HepG2 (cell line): ENCODE data around the gene PRAMEF18. TPM values are rescaled to one million over a fixed set of nuclear protein-coding genes. Genes with fewer than 3 reads are reported as not detected.
"Not testable (repeated sequence)": the region's sequence is repeated elsewhere in the genome, so short reads cannot be mapped to it uniquely, and the experiment has no call there.

Experiments
- ATAC-seq: fragments of 200-7000 bp; cut with Tn5 transposase; 3 replicates; pipeline ENCODE4 v1.9.1; 2020; ENCODE audit warnings: mild to moderate bottlenecking, moderate library complexity
- BruUV-seq: library from RNA; stranded (reverse); fragments of 400-500 nt; replicated peaks from 2 replicates; lab custom pipeline; 2021; lab: Mats Ljungman, UMichigan
- CTCF ChIA-PET: fragments of 300-600 bp; formaldehyde crosslinking; extraction: SDS; loops from one replicate; lab custom pipeline; 2021; ENCODE audit warnings: low total read pairs, inconsistent platforms, low intra/inter-chr PET ratio; lab: Yijun Ruan, JAX
- POLR2A ChIA-PET: fragments of 350-600 bp; sonication (Branson Sonifier 250); formaldehyde crosslinking; loops from one replicate; lab custom pipeline; 2020; ENCODE audit warnings: antibody characterized with exemption, inconsistent platforms; lab: Yijun Ruan, JAX
- DNase-seq: peaks from one replicate; pipeline ENCODE4 v3.0.0-alpha.2; 2015; ENCODE audit warnings: low spot score
- FAIRE-seq: peaks from 3 replicates; lab custom pipeline; 2011; peaks lifted over from hg19 to GRCh38; lab: Jason Lieb, UNC
- H2AFZ ChIP-seq: one replicate; pipeline ENCODE4 v1.6.1; 2011; ENCODE audit warnings: low read length, inconsistent platforms
- H3K27ac ChIP-seq: fragments of 300-600 bp; 3 replicates; pipeline ENCODE4 v1.8.0; 2011; ENCODE audit warnings: mixed run types, mild to moderate bottlenecking, mixed read lengths, low read length, inconsistent platforms; ENCODE audit not compliant: insufficient read depth; ENCODE audit errors: extremely low read length
- H3K27me3 ChIP-seq, 2 experiments: fragments of 200-600 bp in 1 of 2; 2 replicates in 1 of 2; 3 replicates in 1 of 2; pipeline versions ENCODE4 v1.6.0 to v1.8.0; 2011; ENCODE audit warnings: low read length in 2 of 2, mild to moderate bottlenecking in 2 of 2, moderate library complexity in 2 of 2, inconsistent platforms in 1 of 2; ENCODE audit not compliant: insufficient read depth in 2 of 2, control insufficient read depth in 1 of 2
- H3K36me3 ChIP-seq, 2 experiments: fragments of 200-600 bp in 1 of 2; replicated peaks in 1 of 2; 2 replicates in 1 of 2; 3 replicates in 1 of 2; pipeline versions ENCODE4 v1.5.1 to v1.8.0; 2011; ENCODE audit warnings: low read length in 2 of 2, inconsistent platforms in 1 of 2; ENCODE audit not compliant: insufficient read depth in 2 of 2, control insufficient read depth in 1 of 2
- H3K4me1 ChIP-seq: 2 replicates; pipeline ENCODE4 v1.5.1; 2012; ENCODE audit warnings: low read length, inconsistent platforms; ENCODE audit not compliant: insufficient read depth
- H3K4me2 ChIP-seq: 2 replicates; pipeline ENCODE4 v1.6.0; 2011; ENCODE audit warnings: low read depth, low read length, inconsistent platforms
- H3K4me3 ChIP-seq, 3 experiments: fragments of 200-600 bp in 1 of 3; sonication (generic), shearing (Covaris generic) in 1 of 3; replicated peaks in 1 of 3; 2 replicates each; pipeline ENCODE4 v1.5.1; 2011 to 2016; ENCODE audit warnings: low read length in 3 of 3, inconsistent platforms in 2 of 3, low read depth in 2 of 3, mild to moderate bottlenecking in 2 of 3, control low read depth in 1 of 3, mixed read lengths in 1 of 3; ENCODE audit not compliant: insufficient read depth in 1 of 3
- H3K79me2 ChIP-seq: one replicate; pipeline ENCODE4 v1.6.1; 2011; ENCODE audit warnings: low read length, inconsistent platforms; ENCODE audit not compliant: insufficient read depth
- H3K9ac ChIP-seq: 2 replicates; pipeline ENCODE4 v1.6.0; 2011; ENCODE audit warnings: mild to moderate bottlenecking, low read depth, low read length, inconsistent platforms; ENCODE audit not compliant: insufficient read depth
- H3K9me3 ChIP-seq: 2 replicates; pipeline ENCODE4 v1.5.1; 2012; ENCODE audit warnings: mild to moderate bottlenecking, low read length
- H4K20me1 ChIP-seq: 2 replicates; pipeline ENCODE4 v1.6.0; 2011; ENCODE audit warnings: inconsistent platforms, mild to moderate bottlenecking, low read length, moderate library complexity; ENCODE audit not compliant: insufficient read depth
- WGBS: methylation state at CpG from one replicate; pipeline ENCODE4 v1.1.6; 2017; ENCODE audit warnings: low lambda C conversion rate; 5-methylcytosine and 5-hydroxymethylcytosine counted together
- in situ Hi-C: cut with HindIII; loops from 2 replicates; pipeline ENCODE4 v1.10.0; 2017; ENCODE audit warnings: low pct_unique_long_range_greater_than_20kb; ENCODE audit not compliant: extremely low pct_ligation_motif_present
- intact Hi-C: fragments of 100-400 bp; cut with micrococcal nuclease; formaldehyde crosslinking; loops from one replicate; pipeline ENCODE4 v1.10.0; 2022; ENCODE audit not compliant: unreplicated experiment
- polyA plus RNA-seq, 8 experiments: library from polyadenylated mRNA; depleted of rRNA in 3 of 8; stranded (reverse) in 7 of 8; unstranded in 1 of 8; fragments of >200 nt; fragmentation: Illumina TruSeq in 4 of 8; extraction: Trizol in 4 of 8; gene quantifications; 2 replicates each; pipeline versions ENCODE4 v1.2.1 to v1.2.3, GENCODE V29; 2011 to 2016; ENCODE audit warnings: low read depth in 4 of 8, missing spikeins in 1 of 8, mixed read lengths in 1 of 8; ENCODE audit not compliant: insufficient read depth in 1 of 8
- total RNA-seq, 5 experiments: library from RNA; depleted of rRNA; stranded (reverse); fragments of >200 nt; fragmentation: Illumina TruSeq; extraction: Trizol; gene quantifications; 2 replicates each; pipeline ENCODE4 v1.2.3, GENCODE V29; 2016; ENCODE audit warnings: low read depth in 1 of 5

PRAMEF18 gene
- total and polyA plus RNA-seq, 2 of the 13 experiments (the other 11 are each of a cell fraction or from before 2014, with no cell fraction given), result not detected

GRCh38 chr1:13247122-13247521 lies 21.2 kb upstream of the PRAMEF18 start:
- BruUV-seq, result not testable (repeated sequence)

DNA sequence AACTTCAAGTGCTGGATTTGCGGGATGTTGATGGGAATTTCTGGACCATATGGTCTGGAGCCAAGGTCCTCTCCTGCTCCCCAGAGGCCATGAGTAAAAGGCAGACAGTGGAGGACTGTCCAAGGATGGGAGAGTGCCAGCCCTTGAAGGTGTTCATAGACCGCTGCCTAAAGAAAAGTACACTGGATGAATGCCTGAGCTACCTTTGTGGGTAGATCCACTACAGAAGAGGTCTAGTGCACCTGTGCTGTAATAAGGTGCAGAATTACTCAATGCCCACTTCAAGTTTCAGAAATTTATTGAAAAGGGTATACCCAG lies 20.6 kb upstream of the PRAMEF18 start:
- H3K27me3 ChIP-seq, H3K9ac ChIP-seq, H3K9me3 ChIP-seq, POLR2A ChIA-PET, intact Hi-C loops, H4K20me1 ChIP-seq, CTCF ChIA-PET, H3K4me3 ChIP-seq, FAIRE-seq, H2AFZ ChIP-seq, H3K4me2 ChIP-seq, H3K27ac ChIP-seq, H3K79me2 ChIP-seq, ATAC-seq, BruUV-seq, DNase-seq, in situ Hi-C loops, H3K36me3 ChIP-seq, H3K4me1 ChIP-seq: not testable (repeated sequence)
- WGBS, result 15% methylated on average over 2 of the region's 2 CpGs

More at GRCh38 chr1:13247122-13247521, 21.2 kb upstream of the PRAMEF18 start:
- H3K79me2 ChIP-seq, H3K9me3 ChIP-seq, intact Hi-C loops, H3K27ac ChIP-seq, H3K9ac ChIP-seq, H4K20me1 ChIP-seq, H3K27me3 ChIP-seq, in situ Hi-C loops, H3K4me3 ChIP-seq, H3K4me2 ChIP-seq, DNase-seq, FAIRE-seq, H3K36me3 ChIP-seq, POLR2A ChIA-PET, CTCF ChIA-PET, ATAC-seq, H3K4me1 ChIP-seq, H2AFZ ChIP-seq: not testable (repeated sequence)
- 10% methylated on average over 6 of the region's 7 CpGs for whole genome bisulfite sequencing

- H3K79me2 ChIP-seq, POLR2A ChIA-PET, H3K9me3 ChIP-seq, H4K20me1 ChIP-seq, intact Hi-C loops, BruUV-seq, DNase-seq, H3K4me3 ChIP-seq, H3K36me3 ChIP-seq, H3K4me1 ChIP-seq, CTCF ChIA-PET, FAIRE-seq, H3K27ac ChIP-seq, in situ Hi-C loops, H3K4me2 ChIP-seq, H3K9ac ChIP-seq, H2AFZ ChIP-seq, ATAC-seq, H3K27me3 ChIP-seq: not testable (repeated sequence)
- 0% methylated on average over 5 of the region's 5 CpGs for whole genome bisulfite sequencing
Measured at GRCh38 chr1:13245841-13246553, 20.0 kb upstream of the PRAMEF18 start.

- H2AFZ ChIP-seq, DNase-seq, H3K9ac ChIP-seq, H3K27ac ChIP-seq, POLR2A ChIA-PET, H3K36me3 ChIP-seq, CTCF ChIA-PET, H3K27me3 ChIP-seq, BruUV-seq, H3K4me2 ChIP-seq, H4K20me1 ChIP-seq, intact Hi-C loops, H3K9me3 ChIP-seq, H3K4me1 ChIP-seq, H3K4me3 ChIP-seq, H3K79me2 ChIP-seq, in situ Hi-C loops, ATAC-seq, FAIRE-seq: not testable (repeated sequence)
- WGBS, result 20% methylated on average over 9 of the region's 9 CpGs
Measured at GRCh38 chr1:13243536-13244263, 17.7 kb upstream of the PRAMEF18 start.
